Astrocyte (in vitro differentiated cells and primary cell): ENCODE measurements around the gene SMTN. TPM values are rescaled to one million over a fixed set of nuclear protein-coding genes. Genes with fewer than 3 reads are reported as not detected.

Experiments used
- DNase-seq: peaks from one replicate; pipeline ENCODE4 v3.0.0-alpha.2; 2010; ENCODE audit warnings: low read depth
- FAIRE-seq: peaks from 2 replicates; lab custom pipeline; 2011; peaks lifted over from hg19 to GRCh38; lab: Jason Lieb, UNC
- H2AFZ ChIP-seq: 2 replicates; pipeline ENCODE4 v1.6.0; 2012; ENCODE audit warnings: low read depth, low read length, inconsistent platforms
- H3K27ac ChIP-seq: 2 replicates; pipeline ENCODE4 v1.5.1; 2011; ENCODE audit warnings: low read depth, low read length, inconsistent platforms
- H3K27me3 ChIP-seq: 2 replicates; pipeline ENCODE4 v1.6.0; 2011; ENCODE audit warnings: low read length, inconsistent platforms; ENCODE audit not compliant: insufficient read depth
- H3K36me3 ChIP-seq: 2 replicates; pipeline ENCODE4 v1.5.1; 2011; ENCODE audit warnings: low read length, inconsistent platforms; ENCODE audit not compliant: insufficient read depth
- H3K4me1 ChIP-seq: 2 replicates; pipeline ENCODE4 v1.5.1; 2011; ENCODE audit warnings: low read length, inconsistent platforms; ENCODE audit not compliant: insufficient read depth
- H3K4me2 ChIP-seq: 2 replicates; pipeline ENCODE4 v1.6.0; 2012; ENCODE audit warnings: low read length, inconsistent platforms
- H3K4me3 ChIP-seq: 2 replicates; pipeline ENCODE4 v1.5.1; 2011; ENCODE audit warnings: low read depth, mild to moderate bottlenecking, low read length, inconsistent platforms; ENCODE audit not compliant: insufficient read depth
- H3K79me2 ChIP-seq: 2 replicates; pipeline ENCODE4 v1.6.0; 2012; ENCODE audit warnings: mild to moderate bottlenecking, low read length, inconsistent platforms; ENCODE audit not compliant: insufficient read depth
- H3K9ac ChIP-seq: 2 replicates; pipeline ENCODE4 v1.6.0; 2012; ENCODE audit warnings: mild to moderate bottlenecking, low read length, inconsistent platforms
- H3K9me3 ChIP-seq: 2 replicates; pipeline ENCODE4 v1.5.1; 2012; ENCODE audit warnings: low read depth, mild to moderate bottlenecking, low read length, inconsistent platforms; ENCODE audit not compliant: insufficient read depth
- H4K20me1 ChIP-seq: 2 replicates; pipeline ENCODE4 v1.6.0; 2012; ENCODE audit warnings: low read length, inconsistent platforms; ENCODE audit not compliant: insufficient read depth
- H3K27ac Mint-ChIP-seq: one replicate; pipeline ENCODE4 v1.8.0; 2021; ENCODE audit warnings: mild to moderate bottlenecking, mixed read lengths; ENCODE audit not compliant: unreplicated experiment
- H3K27me3 Mint-ChIP-seq: one replicate; pipeline ENCODE4 v1.8.0; 2021; ENCODE audit warnings: low read depth, mixed read lengths; ENCODE audit not compliant: unreplicated experiment
- H3K36me3 Mint-ChIP-seq: one replicate; pipeline ENCODE4 v1.8.0; 2021; ENCODE audit warnings: low read depth, mixed read lengths; ENCODE audit not compliant: unreplicated experiment
- H3K4me1 Mint-ChIP-seq: one replicate; pipeline ENCODE4 v1.8.0; 2021; ENCODE audit warnings: low read depth, mixed read lengths; ENCODE audit not compliant: unreplicated experiment
- H3K4me3 Mint-ChIP-seq: one replicate; pipeline ENCODE4 v1.8.0; 2021; ENCODE audit warnings: mild to moderate bottlenecking, moderate library complexity, mixed read lengths; ENCODE audit not compliant: unreplicated experiment
- H3K9me3 Mint-ChIP-seq: one replicate; pipeline ENCODE4 v1.8.0; 2021; ENCODE audit warnings: mild to moderate bottlenecking, mixed read lengths; ENCODE audit not compliant: unreplicated experiment
- EZH2 ChIP-seq: IDR thresholded peaks from 2 replicates; pipeline ENCODE4 v1.6.1; 2012; ENCODE audit warnings: mild to moderate bottlenecking, low read length, inconsistent platforms; ENCODE audit not compliant: insufficient read depth
- total RNA-seq: library from RNA; stranded (reverse); gene quantifications from 2 replicates; pipeline ENCODE4 v1.2.1, GENCODE V29; 2021
- TF ChIP-seq, protein P1 (sequence below): IDR thresholded peaks from 2 replicates; pipeline ENCODE4 v1.5.1; 2011; ENCODE audit warnings: low read depth, mild to moderate bottlenecking, inconsistent platforms, low read length, moderate library complexity; ENCODE audit not compliant: insufficient read depth

The SMTN gene
- total RNA-seq, 1 donor from 2014 or later, result 98.9 TPM

DNA sequence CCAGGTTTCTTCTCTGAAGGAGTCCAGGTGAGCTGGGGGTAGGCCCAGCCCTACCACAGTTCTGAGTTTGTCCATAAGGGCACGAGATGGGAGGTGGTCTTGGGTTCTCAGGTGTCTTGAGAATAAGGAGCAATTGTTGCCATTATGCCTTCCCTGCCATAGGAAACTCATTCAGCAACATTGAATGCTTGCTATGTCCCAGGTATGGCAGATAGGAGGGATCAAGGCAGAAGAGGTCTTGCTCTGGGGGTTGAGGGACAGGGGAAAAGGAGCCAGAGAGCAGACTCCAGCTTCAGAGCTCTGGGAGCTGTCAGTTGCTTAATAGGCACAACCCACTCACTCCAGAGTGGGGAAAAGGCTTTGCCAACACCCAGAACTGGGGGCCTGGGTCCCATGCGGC, 22.0 kb downstream of the SMTN start:
- Mint-ChIP-seq H3K36me3 (peaks cover 12% of the 10 kb centered on the region), H3K27me3 (no peaks in the 10 kb centered on the region), H3K9me3 (no peaks in the 10 kb centered on the region), H3K4me3 (no peak overlapping the region), H3K27ac (peak overlapping the region; percentile 95), H3K4me1 (peaks cover 38% of the 10 kb centered on the region)
- Histone ChIP-seq H3K79me2 (peaks cover 27% of the 10 kb centered on the region), H3K27me3 (no peaks in the 10 kb centered on the region), H3K9ac (no peak overlapping the region), H2AFZ (no peak overlapping the region), H3K4me1 (peaks cover 31% of the 10 kb centered on the region), H3K36me3 (peaks cover 23% of the 10 kb centered on the region), H3K4me3 (no peak overlapping the region), H4K20me1 (peaks cover 72% of the 10 kb centered on the region), H3K4me2 (no peak overlapping the region), H3K27ac (peak overlapping the region; percentile 46), H3K9me3 (no peaks in the 10 kb centered on the region)
- TF ChIP-seq, protein P1, sequence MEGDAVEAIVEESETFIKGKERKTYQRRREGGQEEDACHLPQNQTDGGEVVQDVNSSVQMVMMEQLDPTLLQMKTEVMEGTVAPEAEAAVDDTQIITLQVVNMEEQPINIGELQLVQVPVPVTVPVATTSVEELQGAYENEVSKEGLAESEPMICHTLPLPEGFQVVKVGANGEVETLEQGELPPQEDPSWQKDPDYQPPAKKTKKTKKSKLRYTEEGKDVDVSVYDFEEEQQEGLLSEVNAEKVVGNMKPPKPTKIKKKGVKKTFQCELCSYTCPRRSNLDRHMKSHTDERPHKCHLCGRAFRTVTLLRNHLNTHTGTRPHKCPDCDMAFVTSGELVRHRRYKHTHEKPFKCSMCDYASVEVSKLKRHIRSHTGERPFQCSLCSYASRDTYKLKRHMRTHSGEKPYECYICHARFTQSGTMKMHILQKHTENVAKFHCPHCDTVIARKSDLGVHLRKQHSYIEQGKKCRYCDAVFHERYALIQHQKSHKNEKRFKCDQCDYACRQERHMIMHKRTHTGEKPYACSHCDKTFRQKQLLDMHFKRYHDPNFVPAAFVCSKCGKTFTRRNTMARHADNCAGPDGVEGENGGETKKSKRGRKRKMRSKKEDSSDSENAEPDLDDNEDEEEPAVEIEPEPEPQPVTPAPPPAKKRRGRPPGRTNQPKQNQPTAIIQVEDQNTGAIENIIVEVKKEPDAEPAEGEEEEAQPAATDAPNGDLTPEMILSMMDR, result no peak
- TF ChIP-seq EZH2, result no peak
- FAIRE-seq (no peak), DNase-seq (no peak)

DNA sequence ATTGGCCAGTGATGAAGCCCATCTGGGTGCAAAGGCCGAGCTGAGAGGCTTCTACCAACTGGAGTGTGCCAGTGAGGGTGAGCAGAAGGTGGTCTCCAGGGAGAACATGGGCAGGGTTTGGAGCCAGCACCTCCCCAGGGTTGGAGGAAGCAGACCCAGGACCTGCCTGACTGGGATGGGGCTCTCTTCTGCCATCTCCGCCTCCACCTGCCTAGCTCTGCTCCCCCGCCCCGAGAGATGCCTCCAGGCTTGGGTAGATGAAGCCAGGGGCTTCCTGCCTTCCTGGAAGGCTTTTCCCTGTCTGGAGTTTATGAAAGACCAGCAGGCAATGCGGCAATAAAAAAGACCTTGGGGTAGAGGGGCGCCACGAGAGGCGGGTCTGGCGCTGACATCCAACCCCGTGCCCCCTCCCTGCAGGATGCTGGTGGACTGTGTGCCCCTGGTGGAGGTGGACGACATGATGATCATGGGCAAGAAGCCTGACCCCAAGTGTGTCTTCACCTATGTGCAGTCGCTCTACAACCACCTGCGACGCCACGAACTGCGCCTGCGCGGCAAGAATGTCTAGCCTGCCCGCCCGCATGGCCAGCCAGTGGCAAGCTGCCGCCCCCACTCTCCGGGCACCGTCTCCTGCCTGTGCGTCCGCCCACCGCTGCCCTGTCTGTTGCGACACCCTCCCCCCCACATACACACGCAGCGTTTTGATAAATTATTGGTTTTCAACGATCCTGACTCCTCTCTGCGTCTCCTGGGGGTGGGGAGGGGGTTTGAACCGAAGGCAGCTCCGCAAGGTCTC, 23.0 kb downstream of the SMTN start:
- H3K4me1 Mint-ChIP-seq, result peaks cover 38% of the 10 kb centered on the region
- Histone ChIP-seq H3K4me2 (no peak overlapping the region), H3K79me2 (peaks cover 27% of the 10 kb centered on the region), H3K36me3 (peaks cover 20% of the 10 kb centered on the region), H3K27ac (no peak overlapping the region), H3K9ac (no peak overlapping the region), H3K27me3 (no peaks in the 10 kb centered on the region), H2AFZ (no peak overlapping the region), H3K4me1 (peaks cover 31% of the 10 kb centered on the region), H4K20me1 (peaks cover 69% of the 10 kb centered on the region), H3K9me3 (no peaks in the 10 kb centered on the region), H3K4me3 (no peak overlapping the region)
- no peaks in the 10 kb centered on the region for H3K9me3 Mint-ChIP-seq
- TF ChIP-seq, protein P1, result no peak
- TF ChIP-seq EZH2, result no peak
- H3K27me3 Mint-ChIP-seq, result no peaks in the 10 kb centered on the region
- DNase-seq (no peak), FAIRE-seq (no peak)
- H3K27ac Mint-ChIP-seq, result no peak overlapping the region
- no peak overlapping the region for H3K4me3 Mint-ChIP-seq
- H3K36me3 Mint-ChIP-seq, result peaks cover 12% of the 10 kb centered on the region

DNA sequence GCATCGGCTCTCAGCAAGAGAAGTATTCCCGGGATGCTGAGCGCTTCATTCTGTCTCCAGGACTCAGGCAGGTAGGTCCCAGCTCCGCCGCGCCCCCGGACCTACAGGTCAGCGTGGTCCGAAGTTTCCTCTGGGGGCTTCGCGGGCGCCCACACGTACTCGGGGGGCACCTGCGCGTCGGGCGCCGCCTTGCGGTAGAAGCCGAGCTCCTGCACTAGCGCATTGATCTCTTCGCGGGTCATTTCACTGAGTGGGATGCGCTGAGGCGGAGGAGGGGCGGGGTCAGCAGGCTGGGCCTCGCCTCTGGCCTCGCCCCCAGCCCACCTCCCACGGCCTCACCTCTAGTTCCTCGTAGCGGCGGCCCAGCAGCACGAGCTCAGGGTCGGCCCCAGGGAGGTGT, 23.8 kb downstream of the SMTN start:
- no peak overlapping the region for H3K27ac ChIP-seq
- H3K27me3 ChIP-seq, result no peaks in the 10 kb centered on the region
- no peak overlapping the region for H3K4me3 ChIP-seq
- H3K79me2 ChIP-seq, result peaks cover 27% of the 10 kb centered on the region
- no peak overlapping the region for H3K4me3 Mint-ChIP-seq
- H3K4me1 ChIP-seq, result peaks cover 31% of the 10 kb centered on the region
- no peak overlapping the region for H3K9ac ChIP-seq
- no peak overlapping the region for H3K4me2 ChIP-seq
- H3K36me3 Mint-ChIP-seq, result peaks cover 12% of the 10 kb centered on the region
- no peak overlapping the region for H3K27ac Mint-ChIP-seq
- no peaks in the 10 kb centered on the region for H3K9me3 Mint-ChIP-seq
- H3K9me3 ChIP-seq, result no peaks in the 10 kb centered on the region
- DNase-seq, result no peak
- H3K4me1 Mint-ChIP-seq, result peaks cover 38% of the 10 kb centered on the region
- H3K36me3 ChIP-seq, result peaks cover 13% of the 10 kb centered on the region
- no peak overlapping the region for H2AFZ ChIP-seq
- TF ChIP-seq EZH2, result no peak
- TF ChIP-seq, protein P1, result peak; percentile 28
- FAIRE-seq, result no peak
- H3K27me3 Mint-ChIP-seq, result no peaks in the 10 kb centered on the region
- H4K20me1 ChIP-seq, result peaks cover 61% of the 10 kb centered on the region
